ENCODE measurements around the gene KCTD4. TPM values are rescaled to one million over a fixed set of nuclear protein-coding genes. Genes with fewer than 3 reads are reported as not detected.

Gene KCTD4
- polyA plus RNA-seq, 3 donors = 0.12 TPM; not detected in 2

- Histone ChIP-seq H2AFZ (ENCODE audit: insufficient read depth, low read depth, low read length, poor library complexity, severe bottlenecking) (no peak overlapping the region), H3K27ac (ENCODE audit: low read depth in 1 of 2, low read length in 2 of 2) (no peak overlapping the region), H3K4me1 (ENCODE audit: control insufficient read depth in 1 of 2, insufficient read depth in 2 of 2, low read length in 2 of 2) (no peaks in the 10 kb centered on the region), H3K36me3 (replicated peaks in 1 of 2; ENCODE audit: control insufficient read depth in 1 of 2, insufficient read depth in 2 of 2, low read length in 2 of 2) (peaks cover 21 to 38% of the 10 kb centered on the region in 2 donors), H3K4me3 (replicated peaks in 1 of 3; ENCODE audit: low read depth in 2 of 3, low read length in 3 of 3) (no peak overlapping the region), H3K9me3 (replicated peaks in 1 of 2; ENCODE audit: control insufficient read depth in 1 of 2, insufficient read depth in 1 of 2, low read length in 2 of 2) (no peaks in the 10 kb centered on the region), H3K4me2 (replicated peaks; ENCODE audit: extremely low read depth, low read length, poor library complexity, severe bottlenecking) (no peak overlapping the region), H4K20me1 (ENCODE audit: insufficient read depth, low read length) (no peaks in the 10 kb centered on the region), H3K27me3 (ENCODE audit: control insufficient read depth in 2 of 2, insufficient read depth in 2 of 2, low read length in 2 of 2) (no peaks in the 10 kb centered on the region), H3K9ac (ENCODE audit: insufficient read depth, low read length, poor library complexity, severe bottlenecking) (no peak overlapping the region), H3K79me2 (ENCODE audit: insufficient read depth, low read length) (no peaks in the 10 kb centered on the region)
- Mint-ChIP-seq H3K27me3 (ENCODE audit: low read depth in 3 of 3) (no peaks in the 10 kb centered on the region), H3K36me3 (peaks cover 33% of the 10 kb centered on the region in 2 donors), H3K9me3 (peaks cover 0 to 4% (median 0%) of the 10 kb centered on the region in 7 donors), H3K4me1 (peaks cover 3% of the 10 kb centered on the region), H3K4me3 (no peak overlapping the region), H3K27ac (no peak overlapping the region)
- WGBS (ENCODE audit: insufficient coverage) = no CpG with 5 or more reads among the region's 2 CpGs
- DNase-seq = no peak
- intact Hi-C loops (cut with micrococcal nuclease) = no loop called here
- TF ChIP-seq CTCF (IDR thresholded peaks at IDR 0.05) = no peak
Observed at GRCh38 chr13:45208132-45208531, 7.3 kb upstream of the KCTD4 start.

DNA sequence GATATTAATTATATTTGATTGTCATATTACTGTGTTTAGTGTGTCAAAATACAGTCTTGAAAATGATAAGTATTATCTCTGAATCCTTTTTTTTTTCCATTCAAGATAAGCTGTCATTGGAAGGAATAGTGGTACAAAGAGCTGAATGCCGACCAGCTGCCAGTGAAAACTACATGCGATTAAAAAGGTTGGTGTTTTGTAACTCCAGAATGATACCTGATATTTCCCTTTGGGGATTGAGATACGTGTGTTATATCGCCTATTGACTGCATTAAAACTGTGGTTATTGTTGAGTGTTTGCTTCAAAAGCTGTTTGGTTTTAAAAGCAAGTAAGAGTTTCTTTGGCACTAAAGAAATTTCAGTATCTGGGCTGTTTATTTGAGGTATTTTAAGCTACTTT lies 6.5 kb upstream of the KCTD4 start:
- DNase-seq = no peak
- Mint-ChIP-seq H3K27ac (no peak overlapping the region), H3K4me3 (no peak overlapping the region), H3K27me3 (ENCODE audit: low read depth in 3 of 3) (no peaks in the 10 kb centered on the region), H3K4me1 (peaks cover 3% of the 10 kb centered on the region), H3K36me3 (peaks cover 34 to 35% of the 10 kb centered on the region in 2 donors), H3K9me3 (peaks cover 0 to 4% (median 0%) of the 10 kb centered on the region in 7 donors)
- Histone ChIP-seq H3K4me1 (ENCODE audit: control insufficient read depth in 1 of 2, insufficient read depth in 2 of 2, low read length in 2 of 2) (no peaks in the 10 kb centered on the region), H3K4me3 (replicated peaks in 1 of 3; ENCODE audit: low read depth in 2 of 3, low read length in 3 of 3) (no peak overlapping the region), H4K20me1 (ENCODE audit: insufficient read depth, low read length) (no peaks in the 10 kb centered on the region), H3K79me2 (ENCODE audit: insufficient read depth, low read length) (no peaks in the 10 kb centered on the region), H3K36me3 (replicated peaks in 1 of 2; ENCODE audit: control insufficient read depth in 1 of 2, insufficient read depth in 2 of 2, low read length in 2 of 2) (peaks cover 21 to 38% of the 10 kb centered on the region in 2 donors), H3K27me3 (ENCODE audit: control insufficient read depth in 2 of 2, insufficient read depth in 2 of 2, low read length in 2 of 2) (no peaks in the 10 kb centered on the region), H3K4me2 (replicated peaks; ENCODE audit: extremely low read depth, low read length, poor library complexity, severe bottlenecking) (no peak overlapping the region), H3K9ac (ENCODE audit: insufficient read depth, low read length, poor library complexity, severe bottlenecking) (no peak overlapping the region), H3K27ac (ENCODE audit: low read depth in 1 of 2, low read length in 2 of 2) (no peak overlapping the region), H2AFZ (ENCODE audit: insufficient read depth, low read depth, low read length, poor library complexity, severe bottlenecking) (no peak overlapping the region), H3K9me3 (replicated peaks in 1 of 2; ENCODE audit: control insufficient read depth in 1 of 2, insufficient read depth in 1 of 2, low read length in 2 of 2) (no peaks in the 10 kb centered on the region)
- intact Hi-C loops (cut with micrococcal nuclease) = no loop called here
- 100% methylated on average over 4 of the region's 4 CpGs for WGBS (ENCODE audit: insufficient coverage)
- TF ChIP-seq CTCF (IDR thresholded peaks at IDR 0.05) = no peak

All from CD14-positive monocyte (primary cell).